Left renal pelvis (tissue), 4 donors: ENCODE results near the gene SNTG2. TPM values are rescaled to one million over a fixed set of nuclear protein-coding genes. Genes with fewer than 3 reads are reported as not detected.
A peak's percentile ranks its signal among the peaks of the same experiment; 100 is the strongest.

Source experiments
- DNase-seq, 4 donors: peaks; one replicate each; pipeline ENCODE4 v3.0.0-alpha.2; 2013; ENCODE audit warnings: low read depth in 4 of 4, low spot score in 3 of 4
- polyA plus RNA-seq, 4 donors: library from polyadenylated mRNA; unstranded; fragments of 120-200 nt; gene quantifications; one replicate each; pipeline ENCODE4 v1.2.1, GENCODE V29; 2013; ENCODE audit not compliant: insufficient read length in 4 of 4

The SNTG2 gene
- polyA plus RNA-seq, 4 donors, result 1.8 to 2.5 (median 2.4) TPM

DNA sequence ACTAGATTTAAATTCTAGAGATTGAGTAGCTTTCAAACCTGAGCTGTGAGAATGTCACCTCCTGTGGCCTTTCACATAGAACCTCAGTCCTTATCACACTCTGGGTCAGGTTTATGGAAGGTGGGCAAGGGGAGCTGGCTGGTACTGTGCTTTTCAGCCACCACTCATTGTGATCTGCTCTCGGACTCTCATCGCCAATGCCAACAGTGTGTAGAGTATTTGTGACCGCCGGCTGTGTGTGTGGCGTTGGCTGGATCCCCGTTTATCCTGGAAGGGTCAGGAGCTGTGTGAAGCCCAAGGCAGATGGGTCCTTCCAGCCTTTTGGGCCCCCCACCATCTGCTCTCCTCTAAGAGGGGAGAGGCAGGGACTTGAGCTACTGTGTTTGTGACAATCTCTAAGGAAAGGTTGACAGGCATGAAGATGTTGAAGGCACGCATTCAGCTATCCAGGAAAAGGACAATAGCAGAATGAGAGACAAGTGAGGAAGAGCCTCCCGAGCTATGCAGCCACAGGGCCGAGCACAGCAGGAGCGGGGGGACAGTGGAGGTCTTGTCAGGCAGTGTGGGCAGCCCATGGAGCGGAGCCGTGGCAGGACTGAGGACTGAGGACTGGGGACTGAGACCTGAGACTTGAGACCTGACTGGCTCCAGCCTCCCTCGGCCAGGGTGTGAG is 355.5 kb downstream of the SNTG2 start:
- DNase-seq, result no peak

DNA sequence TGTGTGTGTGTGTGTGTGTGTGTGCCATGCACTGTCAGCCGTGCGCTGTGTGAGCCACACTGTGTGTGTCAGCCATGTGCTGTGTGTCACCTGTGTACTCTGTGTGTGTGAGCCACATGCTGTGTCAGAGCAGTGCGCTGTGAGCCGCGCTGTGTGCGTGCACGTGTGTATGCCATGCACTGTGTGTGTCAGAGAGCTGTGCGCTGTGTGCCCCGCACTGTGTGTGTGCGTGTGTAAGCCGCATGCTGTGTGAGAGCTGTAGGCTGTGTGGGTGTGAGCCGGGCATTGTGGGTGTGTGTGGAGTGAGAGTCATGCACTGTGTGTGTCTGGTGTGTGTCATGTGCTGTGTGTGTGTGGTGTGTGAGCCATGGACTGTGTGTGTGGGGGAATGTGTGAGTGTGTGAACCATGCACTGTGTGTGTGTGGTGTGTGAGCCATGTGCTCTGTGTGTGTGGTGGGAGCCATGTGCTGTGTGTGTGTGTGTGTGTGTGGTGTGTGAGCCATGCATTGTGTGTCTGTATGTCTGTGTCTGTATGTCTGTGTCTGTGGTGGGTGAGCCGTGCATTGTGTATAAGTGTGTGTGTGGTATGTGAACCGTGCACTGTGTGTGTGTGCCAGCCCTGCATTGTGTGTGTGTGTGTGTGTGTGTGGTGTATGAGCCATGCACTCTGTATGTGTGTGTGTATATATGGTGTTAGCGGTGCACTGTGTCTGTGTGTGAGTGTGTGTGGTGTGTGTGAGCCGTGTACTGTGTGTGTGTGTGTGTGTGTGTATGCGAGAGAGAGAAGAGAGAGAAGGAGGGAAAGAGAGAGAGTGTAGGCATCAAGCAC is 356.3 kb downstream of the SNTG2 start:
- no peak for DNase-seq

- no peak for DNase-seq
These were observed 357.0 kb downstream of the SNTG2 start for GRCh38 chr2:1307670-1308069.

GRCh38 chr2:1308678-1309077 is 358.0 kb downstream of the SNTG2 start:
- no peak for DNase-seq

- DNase-seq, result no peak
These were observed 358.9 kb downstream of the SNTG2 start for GRCh38 chr2:1309507-1309906.

DNA sequence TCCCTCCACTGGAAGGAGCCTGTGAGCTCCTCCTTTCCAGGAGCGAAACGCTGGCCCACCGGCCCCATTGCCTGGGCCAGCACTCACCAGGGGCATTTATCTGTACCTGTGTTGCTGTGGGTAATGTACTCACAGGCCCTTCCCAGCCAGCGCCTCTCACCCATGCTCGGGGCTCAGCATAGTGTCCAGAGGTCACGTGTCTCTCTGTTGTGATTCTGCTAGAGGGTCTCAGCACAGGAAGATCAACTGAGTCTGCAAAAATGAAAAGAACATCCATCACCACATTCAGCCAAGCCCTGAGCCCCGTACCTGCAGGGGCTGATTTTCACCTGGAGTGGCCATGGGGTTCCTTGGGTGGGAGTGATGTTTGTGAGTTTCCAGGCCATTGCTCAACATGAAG is 359.6 kb downstream of the SNTG2 start:
- no peak for DNase-seq

GRCh38 chr2:1310866-1311265 is 360.2 kb downstream of the SNTG2 start:
- DNase-seq, result no peak

GRCh38 chr2:1313240-1313924 is 362.7 kb downstream of the SNTG2 start:
- DNase-seq, result no peak

DNA sequence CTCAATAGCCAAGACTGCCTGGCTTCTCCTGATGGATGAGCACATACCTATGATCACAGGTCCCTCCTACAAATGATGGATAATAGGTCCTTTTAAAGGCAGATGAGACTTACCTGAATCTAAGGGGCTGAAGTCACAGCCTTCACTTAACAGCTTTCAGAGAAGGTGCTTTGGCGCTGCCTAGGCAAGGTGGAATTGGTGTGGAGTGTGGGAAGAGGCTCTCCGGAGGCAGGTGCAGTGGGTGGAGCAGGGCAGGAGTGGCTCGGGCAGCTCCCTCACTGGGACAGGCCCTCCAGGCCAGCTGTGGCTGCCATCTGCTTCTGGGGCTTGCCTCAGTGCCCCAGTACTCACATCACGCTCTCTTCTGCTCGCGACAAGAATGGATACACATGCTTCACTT is 363.6 kb downstream of the SNTG2 start:
- DNase-seq, result no peak

GRCh38 chr2:1318366-1319009 is 367.8 kb downstream of the SNTG2 start:
- no peak for DNase-seq

DNA sequence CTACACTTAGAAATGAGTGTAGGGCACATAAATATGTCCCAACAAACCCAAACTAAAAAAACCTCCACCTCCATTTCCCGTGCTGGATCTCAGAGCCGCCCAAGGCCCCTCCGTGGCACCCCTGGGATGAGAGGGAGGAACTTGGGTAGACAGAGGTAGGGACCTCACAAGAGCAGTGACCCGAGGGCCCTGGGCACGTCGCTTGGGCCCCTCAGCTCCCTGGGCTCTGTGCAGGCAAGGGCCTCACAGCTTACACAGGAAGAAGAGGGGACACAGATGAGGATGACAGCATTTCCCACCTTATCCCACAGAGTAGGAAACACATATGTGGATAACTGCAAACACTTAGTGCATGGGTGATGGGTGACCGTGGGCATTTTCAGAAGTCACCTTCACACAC is 368.7 kb downstream of the SNTG2 start:
- DNase-seq, result no peak

- no peak for DNase-seq
These were observed 370.7 kb downstream of the SNTG2 start for GRCh38 chr2:1321321-1321720.

- DNase-seq, result no peak
These were observed 374.2 kb downstream of the SNTG2 start for GRCh38 chr2:1324884-1325283.

DNA sequence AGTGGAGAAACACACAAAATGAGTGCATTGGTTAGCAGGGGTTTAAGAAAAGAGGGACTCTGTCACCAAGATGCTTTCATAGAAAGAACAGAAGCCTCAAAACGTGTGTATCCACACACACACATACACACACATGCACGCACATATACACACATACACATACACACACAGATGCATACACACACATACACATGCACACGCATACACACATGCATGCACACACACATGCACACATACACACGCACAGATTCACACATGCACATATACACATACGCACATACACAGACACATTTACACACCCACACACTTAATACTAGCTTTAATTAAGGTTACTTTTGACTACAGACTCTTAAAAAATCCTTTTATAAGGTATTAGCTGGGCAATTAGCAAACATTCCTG is 378.0 kb downstream of the SNTG2 start:
- no peak for DNase-seq

GRCh38 chr2:1339388-1340140 is 388.9 kb downstream of the SNTG2 start:
- DNase-seq, result no peak

GRCh38 chr2:1340141-1340512 is 389.5 kb downstream of the SNTG2 start:
- DNase-seq, result no peak

DNA sequence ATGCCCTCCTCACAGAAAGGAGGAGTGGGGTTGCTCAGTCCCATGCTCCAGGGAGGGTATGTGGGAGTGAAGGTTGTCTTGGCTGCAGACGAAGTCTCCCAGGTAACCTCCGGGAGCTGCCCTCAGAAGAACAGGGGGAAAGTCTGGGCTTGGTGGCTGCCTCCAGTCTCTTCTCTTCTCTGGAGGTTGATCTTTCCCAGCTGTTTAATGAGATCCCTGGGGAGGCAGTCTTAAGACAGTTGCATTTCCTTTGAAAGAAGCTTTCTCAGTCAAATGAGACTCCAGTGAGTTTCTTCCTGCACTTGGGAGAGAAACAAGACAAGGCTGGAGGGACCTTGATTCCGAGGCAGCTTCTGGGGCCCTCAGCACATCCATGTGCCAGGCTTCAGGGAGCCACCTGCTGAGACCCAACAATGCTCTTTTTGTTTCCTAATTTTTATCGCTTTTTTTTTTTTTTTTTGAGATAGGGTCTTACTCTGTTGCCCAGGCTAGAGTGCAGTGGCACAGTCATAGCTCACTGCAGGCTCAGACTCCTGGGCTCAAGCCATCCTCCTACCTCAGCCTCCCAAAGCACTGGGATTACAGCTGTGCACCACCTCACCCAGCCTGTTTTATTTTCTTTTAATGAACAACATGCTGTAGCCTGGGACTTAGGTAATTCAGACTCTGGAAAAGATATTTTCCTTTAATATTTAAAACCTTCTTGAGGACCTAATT is 390.9 kb downstream of the SNTG2 start:
- DNase-seq, result peak; percentile 22 to 36 (median 28)

- no peak for DNase-seq
These were observed 398.1 kb downstream of the SNTG2 start for GRCh38 chr2:1348789-1349188.

- DNase-seq, result no peak
These were observed 399.5 kb downstream of the SNTG2 start for GRCh38 chr2:1350111-1350510.

- no peak for DNase-seq
These were observed 402.5 kb downstream of the SNTG2 start for GRCh38 chr2:1353124-1353523.
